Measurements from ENCODE around the gene NTHL1.

The NTHL1 gene

GRCh38 chr16:2007081-2007836, 40.4 kb downstream of the NTHL1 start:
- DNase-seq, result no peak

- no peak for DNase-seq
Observed at GRCh38 chr16:2006317-2006716, 41.3 kb downstream of the NTHL1 start.

- no peak for DNase-seq
Observed at GRCh38 chr16:2005646-2006045, 42.0 kb downstream of the NTHL1 start.

GRCh38 chr16:2004795-2005517, 42.7 kb downstream of the NTHL1 start:
- DNase-seq, result no peak

GRCh38 chr16:2003827-2004641, 43.6 kb downstream of the NTHL1 start:
- DNase-seq, result peak; percentile 97

GRCh38 chr16:2003231-2003826, 44.3 kb downstream of the NTHL1 start:
- DNase-seq, result no peak

- no peak for DNase-seq
Observed at GRCh38 chr16:2002406-2003230, 45.0 kb downstream of the NTHL1 start.

GRCh38 chr16:2001456-2002355, 45.9 kb downstream of the NTHL1 start:
- DNase-seq, result no peak

- DNase-seq, result no peak
Observed at GRCh38 chr16:2001035-2001434, 46.6 kb downstream of the NTHL1 start.

GRCh38 chr16:1999866-2000514, 47.6 kb downstream of the NTHL1 start:
- no peak for DNase-seq

GRCh38 chr16:1998852-1999801, 48.5 kb downstream of the NTHL1 start:
- no peak for DNase-seq

- no peak for DNase-seq
Observed at GRCh38 chr16:1998360-1998835, 49.2 kb downstream of the NTHL1 start.

- no peak for DNase-seq
Observed at GRCh38 chr16:1997494-1998359, 49.9 kb downstream of the NTHL1 start.

- DNase-seq, result peak; percentile 35
Observed at GRCh38 chr16:1993731-1994131, 53.9 kb downstream of the NTHL1 start.

- no peak for DNase-seq
Observed at GRCh38 chr16:1992704-1993317, 54.8 kb downstream of the NTHL1 start.

GRCh38 chr16:1991948-1992703, 55.5 kb downstream of the NTHL1 start:
- DNase-seq, result peak; percentile 49

- DNase-seq, result no peak
Observed at GRCh38 chr16:1991588-1991947, 56.1 kb downstream of the NTHL1 start.

All from NCI-H69 (cell line).